ENCODE data around the gene P2RY13. TPM values are rescaled to one million over a fixed set of nuclear protein-coding genes. Genes with fewer than 3 reads are reported as not detected.

The P2RY13 gene
- total RNA-seq, 2 experiments from 2014 or later: not detected

- intact Hi-C loops (cut with micrococcal nuclease): no loop called here
Measured at GRCh38 chr3:151318991-151319390, 10.4 kb downstream of the P2RY13 start.

GRCh38 chr3:151318313-151318712, 11.0 kb downstream of the P2RY13 start:
- Mint-ChIP-seq H3K36me3 (no peaks in the 10 kb centered on the region), H3K27me3 (peaks cover 8% of the 10 kb centered on the region), H3K4me1 (ENCODE audit: low read depth) (peaks cover 28% of the 10 kb centered on the region), H3K4me3 (no peak overlapping the region), H3K9me3 (no peaks in the 10 kb centered on the region), H3K27ac (no peak overlapping the region)
- DNase-seq: no peak
- intact Hi-C loops (cut with micrococcal nuclease): no loop called here
- CTCF ChIA-PET: interaction anchor here (0.5 kb wide), 1 partner anchor 14 kb away, joined by 4 read pairs; no protein-coding TSS in a partner anchor
- POLR2A ChIA-PET: interaction anchor here (1.5 kb wide), 1 partner anchor 14 kb away, joined by 3 read pairs; no protein-coding TSS in a partner anchor

More at GRCh38 chr3:151318991-151319390, 10.4 kb downstream of the P2RY13 start:
- Mint-ChIP-seq H3K9me3 (no peaks in the 10 kb centered on the region), H3K4me3 (no peak overlapping the region), H3K27ac (no peak overlapping the region), H3K36me3 (no peaks in the 10 kb centered on the region), H3K27me3 (peaks cover 8% of the 10 kb centered on the region), H3K4me1 (ENCODE audit: low read depth) (peaks cover 32% of the 10 kb centered on the region)
- no peak for DNase-seq
- POLR2A ChIA-PET: interaction anchor here (0.7 to 1.5 kb wide), 2 partner anchors 13 to 14 kb away, joined by 3 read pairs; no protein-coding TSS in a partner anchor
- CTCF ChIA-PET: interaction anchor here (0.5 kb wide), 1 partner anchor 14 kb away, joined by 4 read pairs; no protein-coding TSS in a partner anchor

- peak within 1 kb of the TSS; percentile 17 for H3K4me3 Mint-ChIP-seq
- peak; percentile 61 for DNase-seq
- H3K9me3 Mint-ChIP-seq: no peaks in the 10 kb centered on the region
- intact Hi-C loops (cut with micrococcal nuclease): loop anchor here (1.0 to 2.0 kb wide), 4 partner anchors 8 to 113 kb away; partner anchors contain the start of gene GPR171
- H3K36me3 Mint-ChIP-seq: no peaks in the 10 kb centered on the region
- CTCF ChIA-PET: interaction anchor here (0.7 to 2.6 kb wide), 6 partner anchors 10 to 145 kb away, joined by 3 to 32 read pairs (median 6); no protein-coding TSS in a partner anchor
- POLR2A ChIA-PET: interaction anchor here (0.8 to 2.4 kb wide), 6 partner anchors 11 to 111 kb away, joined by 3 to 42 read pairs (median 4); no protein-coding TSS in a partner anchor
- H3K27me3 Mint-ChIP-seq: peaks cover 8% of the 10 kb centered on the region
- H3K4me1 Mint-ChIP-seq (ENCODE audit: low read depth): peaks cover 24% of the 10 kb centered on the region
- H3K27ac Mint-ChIP-seq: peak within 1 kb of the TSS; percentile 68
Measured at GRCh38 chr3:151316267-151316991, 12.9 kb downstream of the P2RY13 start, which contains the start of gene GPR87. TSS of gene GPR87 (minus strand) at chr3:151316820. CDS start at chr3:151300100, 16,720 bp downstream.

GRCh38 chr3:151315846-151316245, 13.5 kb downstream of the P2RY13 start:
- H3K36me3 Mint-ChIP-seq: no peaks in the 10 kb centered on the region
- no peak for DNase-seq
- intact Hi-C loops (cut with micrococcal nuclease): loop anchor here (1.0 to 2.0 kb wide), 4 partner anchors 8 to 113 kb away; partner anchors contain the start of gene GPR171
- peaks cover 8% of the 10 kb centered on the region for H3K27me3 Mint-ChIP-seq
- H3K9me3 Mint-ChIP-seq: no peaks in the 10 kb centered on the region
- ChIA-PET CTCF (interaction anchor here (0.7 to 2.6 kb wide), 6 partner anchors 10 to 145 kb away, joined by 3 to 32 read pairs (median 6); no protein-coding TSS in a partner anchor), POLR2A (interaction anchor here (1.0 to 2.4 kb wide), 5 partner anchors 10 to 108 kb away, joined by 3 to 42 read pairs (median 4); no protein-coding TSS in a partner anchor)
- peak overlapping the region; percentile 17 for H3K4me3 Mint-ChIP-seq
- H3K27ac Mint-ChIP-seq: peak overlapping the region; percentile 68
- peaks cover 24% of the 10 kb centered on the region for H3K4me1 Mint-ChIP-seq (ENCODE audit: low read depth)

- CTCF ChIA-PET: interaction anchor here (2.6 kb wide), 1 partner anchor 9 kb away, joined by 32 read pairs; no protein-coding TSS in a partner anchor
- Mint-ChIP-seq H3K4me3 (no peak overlapping the region), H3K9me3 (no peaks in the 10 kb centered on the region), H3K27me3 (peaks cover 8% of the 10 kb centered on the region), H3K4me1 (ENCODE audit: low read depth) (peaks cover 24% of the 10 kb centered on the region), H3K36me3 (no peaks in the 10 kb centered on the region), H3K27ac (peak overlapping the region; percentile 14)
- POLR2A ChIA-PET: interaction anchor here (2.4 kb wide), 1 partner anchor 9 kb away, joined by 42 read pairs; no protein-coding TSS in a partner anchor
- intact Hi-C loops (cut with micrococcal nuclease): no loop called here
- DNase-seq: no peak
Measured at GRCh38 chr3:151315136-151315535, 14.2 kb downstream of the P2RY13 start.

GRCh38 chr3:151314593-151314992, 14.8 kb downstream of the P2RY13 start:
- peaks cover 21% of the 10 kb centered on the region for H3K4me1 Mint-ChIP-seq (ENCODE audit: low read depth)
- intact Hi-C loops (cut with micrococcal nuclease): no loop called here
- no peak overlapping the region for H3K27ac Mint-ChIP-seq
- H3K4me3 Mint-ChIP-seq: no peak overlapping the region
- peaks cover 8% of the 10 kb centered on the region for H3K27me3 Mint-ChIP-seq
- DNase-seq: no peak
- H3K9me3 Mint-ChIP-seq: no peaks in the 10 kb centered on the region
- ChIA-PET POLR2A (no interaction called here), CTCF (interaction anchor here (1.2 kb wide), 1 partner anchor 604 kb away, joined by 3 read pairs; no protein-coding TSS in a partner anchor)
- no peaks in the 10 kb centered on the region for H3K36me3 Mint-ChIP-seq

GRCh38 chr3:151314137-151314536, 15.2 kb downstream of the P2RY13 start:
- no peak overlapping the region for H3K27ac Mint-ChIP-seq
- ChIA-PET CTCF (interaction anchor here (1.1 to 1.2 kb wide), 2 partner anchors 146 to 604 kb away, joined by 3 read pairs; no protein-coding TSS in a partner anchor), POLR2A (no interaction called here)
- H3K36me3 Mint-ChIP-seq: no peaks in the 10 kb centered on the region
- H3K27me3 Mint-ChIP-seq: peaks cover 8% of the 10 kb centered on the region
- DNase-seq: no peak
- H3K9me3 Mint-ChIP-seq: no peaks in the 10 kb centered on the region
- intact Hi-C loops (cut with micrococcal nuclease): no loop called here
- H3K4me3 Mint-ChIP-seq: no peak overlapping the region
- peaks cover 25% of the 10 kb centered on the region for H3K4me1 Mint-ChIP-seq (ENCODE audit: low read depth)

GRCh38 chr3:151312972-151313371, 16.4 kb downstream of the P2RY13 start:
- H3K36me3 Mint-ChIP-seq: no peaks in the 10 kb centered on the region
- H3K4me1 Mint-ChIP-seq (ENCODE audit: low read depth): peaks cover 35% of the 10 kb centered on the region
- intact Hi-C loops (cut with micrococcal nuclease): no loop called here
- no peak overlapping the region for H3K27ac Mint-ChIP-seq
- ChIA-PET CTCF (interaction anchor here (0.6 to 1.2 kb wide), 2 partner anchors 15 to 86 kb away, joined by 3 read pairs; no protein-coding TSS in a partner anchor), POLR2A (no interaction called here)
- no peak for DNase-seq
- peaks cover 8% of the 10 kb centered on the region for H3K27me3 Mint-ChIP-seq
- no peaks in the 10 kb centered on the region for H3K9me3 Mint-ChIP-seq
- no peak overlapping the region for H3K4me3 Mint-ChIP-seq

GRCh38 chr3:151309566-151309965, 19.8 kb downstream of the P2RY13 start:
- Mint-ChIP-seq H3K36me3 (no peaks in the 10 kb centered on the region), H3K27ac (no peak overlapping the region), H3K4me3 (no peak overlapping the region), H3K27me3 (peaks cover 3% of the 10 kb centered on the region), H3K9me3 (no peaks in the 10 kb centered on the region), H3K4me1 (ENCODE audit: low read depth) (peaks cover 47% of the 10 kb centered on the region)
- ChIA-PET POLR2A (interaction anchor here (0.7 to 1.4 kb wide), 2 partner anchors 102 to 140 kb away, joined by 3 read pairs; no protein-coding TSS in a partner anchor), CTCF (interaction anchor here (0.5 to 1.0 kb wide), 2 partner anchors 18 to 1734 kb away, joined by 3 to 5 read pairs; no protein-coding TSS in a partner anchor)
- intact Hi-C loops (cut with micrococcal nuclease): loop anchor here (5.0 kb wide), 3 partner anchors 572 to 948 kb away; no protein-coding TSS in a partner anchor
- no peak for DNase-seq

- intact Hi-C loops (cut with micrococcal nuclease): loop anchor here (1.0 to 5.0 kb wide), 4 partner anchors 8 to 949 kb away; partner anchors contain the start of gene GPR87
- POLR2A ChIA-PET: interaction anchor here (1.3 to 4.6 kb wide), 4 partner anchors 8 to 105 kb away, joined by 3 to 42 read pairs (median 3); partner anchors contain the start of genes GPR171 and GPR87
Measured at GRCh38 chr3:151307583-151308488, 21.5 kb downstream of the P2RY13 start.

GRCh38 chr3:151307131-151307530, 22.2 kb downstream of the P2RY13 start:
- ChIA-PET POLR2A (interaction anchor here (1.3 to 4.6 kb wide), 3 partner anchors 9 to 105 kb away, joined by 3 to 42 read pairs (median 3); partner anchors contain the start of genes GPR171 and GPR87), CTCF (interaction anchor here (1.0 to 4.5 kb wide), 5 partner anchors 9 to 139 kb away, joined by 3 to 32 read pairs (median 4); partner anchors contain the start of gene GPR87)
- Mint-ChIP-seq H3K27ac (no peak overlapping the region), H3K36me3 (no peaks in the 10 kb centered on the region), H3K4me3 (no peak overlapping the region), H3K9me3 (no peaks in the 10 kb centered on the region), H3K27me3 (peaks cover 12% of the 10 kb centered on the region), H3K4me1 (ENCODE audit: low read depth) (peaks cover 63% of the 10 kb centered on the region)
- intact Hi-C loops (cut with micrococcal nuclease): loop anchor here (5.0 kb wide), 3 partner anchors 570 to 950 kb away; no protein-coding TSS in a partner anchor
- DNase-seq: no peak

More at GRCh38 chr3:151307583-151308488, 21.5 kb downstream of the P2RY13 start:
- Mint-ChIP-seq H3K9me3 (no peaks in the 10 kb centered on the region), H3K4me1 (ENCODE audit: low read depth) (peaks cover 60% of the 10 kb centered on the region), H3K27me3 (peaks cover 7% of the 10 kb centered on the region), H3K4me3 (no peak overlapping the region), H3K27ac (peak overlapping the region; percentile 50), H3K36me3 (no peaks in the 10 kb centered on the region)
- DNase-seq: no peak
- CTCF ChIA-PET: interaction anchor here (0.8 to 4.5 kb wide), 4 partner anchors 8 to 20 kb away, joined by 3 to 32 read pairs (median 4); partner anchors contain the start of gene GPR87
